NB4 (cell line): Measurements from ENCODE around the gene INPP5F.

ENCODE experiments used
- DNase-seq: peaks from one replicate; pipeline ENCODE4 v3.0.0; 2010; ENCODE audit warnings: low read depth
- H3K4me3 ChIP-seq: one replicate; pipeline ENCODE4 v1.5.1; 2011; ENCODE audit warnings: mild to moderate bottlenecking, low read depth, low read length, moderate library complexity
- MYC ChIP-seq: IDR thresholded peaks from 2 replicates; pipeline ENCODE4 v1.6.1; 2011; ENCODE audit warnings: low read depth, low read length
- POLR2A ChIP-seq: IDR thresholded peaks from 2 replicates; pipeline ENCODE4 v1.6.1; 2011; ENCODE audit warnings: mild to moderate bottlenecking; ENCODE audit not compliant: insufficient read length; ENCODE audit errors: extremely low read depth
- TF ChIP-seq, protein P1 (sequence below): IDR thresholded peaks from 2 replicates; pipeline ENCODE4 v1.6.1; 2011; ENCODE audit warnings: low read depth, low read length
- TF ChIP-seq, protein P2 (sequence below): IDR thresholded peaks from one replicate; pipeline ENCODE4 v1.5.1; 2012; ENCODE audit warnings: low read depth, low read length

INPP5F gene

DNA sequence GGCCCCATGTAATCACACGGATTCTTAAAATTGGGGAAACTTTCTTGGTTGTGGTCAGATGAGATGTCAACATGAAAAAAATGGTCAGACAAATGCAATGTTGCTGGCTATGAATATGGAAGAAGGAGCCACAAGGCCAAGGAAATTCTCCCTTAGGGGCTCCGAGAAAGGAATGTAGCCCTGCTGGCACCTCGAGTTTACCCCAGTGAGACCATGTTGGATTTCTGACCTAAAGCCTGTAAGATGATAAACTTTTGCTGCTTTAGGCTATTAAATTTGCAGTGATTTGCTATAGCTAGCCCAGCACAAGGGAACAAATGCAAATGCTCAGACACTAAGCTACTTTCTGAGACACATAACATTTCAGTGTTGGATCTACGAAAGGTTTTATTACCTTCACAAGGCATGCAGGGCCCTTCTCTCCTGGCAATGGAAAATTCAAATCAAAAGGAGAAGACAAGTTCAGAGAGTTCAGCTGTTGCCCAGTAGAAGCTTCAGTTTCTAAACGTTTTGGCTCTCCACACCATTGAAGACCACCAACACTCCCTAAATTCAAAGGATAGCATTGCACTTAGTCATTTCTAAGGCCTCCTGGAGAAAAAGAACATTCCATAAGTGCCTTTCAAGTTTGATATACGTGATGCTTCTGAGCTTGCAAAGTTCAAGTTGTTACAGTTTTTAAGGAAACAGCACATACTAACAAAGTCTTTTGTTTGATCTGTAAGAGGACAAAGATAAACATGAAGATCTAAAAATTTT lies 123.4 kb downstream of the INPP5F start:
- TF ChIP-seq MYC = no peak
- TF ChIP-seq, protein P1, sequence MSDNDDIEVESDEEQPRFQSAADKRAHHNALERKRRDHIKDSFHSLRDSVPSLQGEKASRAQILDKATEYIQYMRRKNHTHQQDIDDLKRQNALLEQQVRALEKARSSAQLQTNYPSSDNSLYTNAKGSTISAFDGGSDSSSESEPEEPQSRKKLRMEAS = no peak
- H3K4me3 ChIP-seq = no peak overlapping the region
- DNase-seq = no peak

DNA sequence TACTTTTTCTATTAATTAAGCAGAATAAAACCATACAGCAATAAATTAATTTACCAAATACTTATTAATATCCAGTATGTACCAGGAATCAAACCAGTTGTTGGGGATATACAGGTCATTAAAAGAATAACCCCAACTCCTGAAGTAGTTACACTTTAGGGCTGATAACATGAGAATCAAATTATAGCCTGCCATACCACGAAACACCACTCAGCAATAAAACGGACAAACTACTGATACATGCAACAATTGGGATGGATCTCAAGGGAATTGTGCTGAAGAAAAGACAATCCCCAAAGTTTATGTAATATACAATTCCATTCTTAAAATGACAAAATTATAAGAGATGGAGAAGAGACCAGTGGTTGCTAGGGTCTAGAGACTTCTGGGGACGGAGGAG lies 124.1 kb downstream of the INPP5F start:
- H3K4me3 ChIP-seq = no peak overlapping the region
- no peak for TF ChIP-seq POLR2A
- TF ChIP-seq, protein P1 = no peak
- TF ChIP-seq, protein P2, sequence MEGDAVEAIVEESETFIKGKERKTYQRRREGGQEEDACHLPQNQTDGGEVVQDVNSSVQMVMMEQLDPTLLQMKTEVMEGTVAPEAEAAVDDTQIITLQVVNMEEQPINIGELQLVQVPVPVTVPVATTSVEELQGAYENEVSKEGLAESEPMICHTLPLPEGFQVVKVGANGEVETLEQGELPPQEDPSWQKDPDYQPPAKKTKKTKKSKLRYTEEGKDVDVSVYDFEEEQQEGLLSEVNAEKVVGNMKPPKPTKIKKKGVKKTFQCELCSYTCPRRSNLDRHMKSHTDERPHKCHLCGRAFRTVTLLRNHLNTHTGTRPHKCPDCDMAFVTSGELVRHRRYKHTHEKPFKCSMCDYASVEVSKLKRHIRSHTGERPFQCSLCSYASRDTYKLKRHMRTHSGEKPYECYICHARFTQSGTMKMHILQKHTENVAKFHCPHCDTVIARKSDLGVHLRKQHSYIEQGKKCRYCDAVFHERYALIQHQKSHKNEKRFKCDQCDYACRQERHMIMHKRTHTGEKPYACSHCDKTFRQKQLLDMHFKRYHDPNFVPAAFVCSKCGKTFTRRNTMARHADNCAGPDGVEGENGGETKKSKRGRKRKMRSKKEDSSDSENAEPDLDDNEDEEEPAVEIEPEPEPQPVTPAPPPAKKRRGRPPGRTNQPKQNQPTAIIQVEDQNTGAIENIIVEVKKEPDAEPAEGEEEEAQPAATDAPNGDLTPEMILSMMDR = no peak
- TF ChIP-seq MYC = no peak
- DNase-seq = no peak

DNA sequence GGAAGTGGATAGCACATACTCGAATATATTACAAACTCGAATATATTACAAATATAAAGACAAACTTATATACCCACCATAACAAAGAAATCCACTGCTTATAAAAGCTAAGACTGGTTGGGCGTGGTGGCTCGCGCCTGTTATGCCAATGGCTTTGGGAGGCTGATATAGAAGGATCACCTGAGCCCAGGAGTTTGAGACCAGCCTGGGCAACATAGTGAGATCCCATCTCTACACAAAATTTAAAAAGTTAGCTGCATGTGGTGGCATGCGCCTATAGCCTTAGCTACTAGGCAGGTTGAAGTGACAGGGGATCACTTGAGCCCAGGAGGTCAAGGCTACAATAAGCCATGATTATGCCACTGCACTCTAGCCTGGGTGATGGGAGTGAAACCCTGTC lies 126.4 kb downstream of the INPP5F start:
- no peak for DNase-seq
- H3K4me3 ChIP-seq = no peak overlapping the region
- TF ChIP-seq MYC (no peak), POLR2A (no peak)
- TF ChIP-seq, protein P1 = no peak
- TF ChIP-seq, protein P2 = no peak

DNA sequence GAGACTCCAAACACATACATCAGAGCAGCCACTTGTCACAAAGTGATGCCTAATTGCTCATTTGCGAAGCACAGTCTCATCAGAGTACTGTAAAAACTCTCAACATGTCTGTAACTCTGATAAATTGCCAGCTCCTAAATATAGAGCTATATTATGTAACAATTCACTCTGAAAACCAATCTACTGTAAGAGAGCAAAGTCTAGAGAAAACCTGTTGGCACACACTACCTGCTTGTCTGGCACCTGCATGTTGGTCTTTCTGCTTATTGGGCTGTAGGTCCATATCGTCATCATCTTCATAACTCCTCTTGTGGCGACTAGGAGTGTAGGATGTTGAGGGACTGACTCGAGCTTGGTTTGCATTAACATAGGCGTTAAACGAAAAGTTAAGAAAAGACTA lies 127.0 kb downstream of the INPP5F start:
- no peak for DNase-seq
- no peak for TF ChIP-seq POLR2A
- TF ChIP-seq, protein P2 = no peak
- no peak for TF ChIP-seq MYC
- TF ChIP-seq, protein P1 = no peak

DNA sequence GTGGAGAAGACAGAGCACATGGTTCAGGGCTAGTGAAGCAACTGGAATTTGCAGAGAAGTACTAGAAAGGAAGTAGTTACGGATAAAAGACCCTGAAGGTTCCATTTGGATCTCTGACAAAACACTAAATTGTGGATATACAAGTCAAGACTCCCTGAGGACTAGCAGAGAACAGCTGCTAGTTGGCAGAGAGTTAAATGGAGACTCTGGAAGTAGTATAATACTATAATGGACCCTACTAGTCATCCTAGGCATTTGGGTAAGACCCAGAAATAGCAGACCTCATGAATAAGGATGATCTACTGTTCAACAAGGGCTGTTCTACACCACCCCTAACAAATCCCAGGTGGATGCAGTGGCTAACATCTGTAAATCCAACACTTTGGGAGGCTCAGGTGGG lies 127.7 kb downstream of the INPP5F start:
- no peak overlapping the region for H3K4me3 ChIP-seq
- TF ChIP-seq, protein P2 = no peak
- TF ChIP-seq, protein P1 = no peak
- TF ChIP-seq POLR2A = no peak
- no peak for TF ChIP-seq MYC
- no peak for DNase-seq

More for the DNA sequence above, 127.0 kb downstream of the INPP5F start:
- no peak overlapping the region for H3K4me3 ChIP-seq

DNA sequence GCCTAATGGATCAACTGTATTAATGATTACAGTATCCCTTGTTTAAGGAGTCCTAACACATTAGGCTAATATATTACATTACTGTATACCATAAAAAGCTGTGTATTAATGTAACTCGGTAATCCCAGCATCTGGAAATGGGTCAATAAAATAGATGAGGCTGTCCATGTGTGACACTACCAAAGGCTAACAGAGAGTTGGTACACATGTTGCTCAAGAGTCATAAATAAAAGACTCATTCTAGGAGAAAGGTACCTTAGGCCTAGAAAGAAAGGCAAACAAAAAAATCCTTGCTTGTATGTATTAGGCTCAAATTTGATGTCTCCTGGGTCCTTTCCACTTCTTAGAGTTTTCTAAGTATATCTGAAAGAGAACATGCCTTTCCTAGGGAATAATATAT lies 132.2 kb downstream of the INPP5F start:
- H3K4me3 ChIP-seq = no peak overlapping the region
- DNase-seq = no peak
- TF ChIP-seq, protein P2 = no peak
- TF ChIP-seq POLR2A (no peak), MYC (no peak)
- TF ChIP-seq, protein P1 = no peak
